ENCODE measurements around the gene ACAD11. TPM values are rescaled to one million over a fixed set of nuclear protein-coding genes. Genes with fewer than 3 reads are reported as not detected.
A peak's percentile ranks its signal among the peaks of the same experiment; 100 is the strongest.

The ACAD11 gene
- total RNA-seq, 4 donors from 2014 or later, result 9.1 to 20.1 (median 16.0) TPM

DNA sequence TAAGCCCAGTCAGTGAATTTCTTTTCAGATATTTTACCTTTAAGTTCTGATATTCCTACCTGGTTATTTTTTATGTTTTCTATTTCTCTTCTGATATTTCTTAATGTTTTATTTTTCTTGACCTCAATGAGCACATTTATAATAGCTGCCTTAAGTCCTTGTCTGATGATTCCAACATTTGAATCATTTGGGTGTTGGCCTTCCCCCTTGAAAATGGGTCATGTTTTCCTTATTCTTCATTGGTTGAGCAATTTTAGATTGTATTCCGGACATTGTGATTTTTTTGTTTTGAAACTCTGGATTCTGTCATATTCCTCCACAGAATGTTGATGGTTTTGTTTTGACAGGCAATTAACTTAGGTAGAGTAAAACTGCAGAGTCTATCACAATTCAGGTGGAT lies 72.2 kb downstream of the ACAD11 start:
- no peak overlapping the region for H3K4me3 ChIP-seq (ENCODE audit: low read depth, poor library complexity, severe bottlenecking)
- DNase-seq (ENCODE audit: low spot score in 2 of 2), result no peak
- TF ChIP-seq, protein P1, sequence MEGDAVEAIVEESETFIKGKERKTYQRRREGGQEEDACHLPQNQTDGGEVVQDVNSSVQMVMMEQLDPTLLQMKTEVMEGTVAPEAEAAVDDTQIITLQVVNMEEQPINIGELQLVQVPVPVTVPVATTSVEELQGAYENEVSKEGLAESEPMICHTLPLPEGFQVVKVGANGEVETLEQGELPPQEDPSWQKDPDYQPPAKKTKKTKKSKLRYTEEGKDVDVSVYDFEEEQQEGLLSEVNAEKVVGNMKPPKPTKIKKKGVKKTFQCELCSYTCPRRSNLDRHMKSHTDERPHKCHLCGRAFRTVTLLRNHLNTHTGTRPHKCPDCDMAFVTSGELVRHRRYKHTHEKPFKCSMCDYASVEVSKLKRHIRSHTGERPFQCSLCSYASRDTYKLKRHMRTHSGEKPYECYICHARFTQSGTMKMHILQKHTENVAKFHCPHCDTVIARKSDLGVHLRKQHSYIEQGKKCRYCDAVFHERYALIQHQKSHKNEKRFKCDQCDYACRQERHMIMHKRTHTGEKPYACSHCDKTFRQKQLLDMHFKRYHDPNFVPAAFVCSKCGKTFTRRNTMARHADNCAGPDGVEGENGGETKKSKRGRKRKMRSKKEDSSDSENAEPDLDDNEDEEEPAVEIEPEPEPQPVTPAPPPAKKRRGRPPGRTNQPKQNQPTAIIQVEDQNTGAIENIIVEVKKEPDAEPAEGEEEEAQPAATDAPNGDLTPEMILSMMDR (IDR thresholded peaks at IDR 0.05), result no peak
- no peak for TF ChIP-seq POLR2A (IDR thresholded peaks at IDR 0.05)
- intact Hi-C loops (cut with DNase I; ENCODE audit: low total_unique reads), result no loop called here
- 74 to 81% methylated on average over 1 of the region's 1 CpG for WGBS, 2 donors

DNA sequence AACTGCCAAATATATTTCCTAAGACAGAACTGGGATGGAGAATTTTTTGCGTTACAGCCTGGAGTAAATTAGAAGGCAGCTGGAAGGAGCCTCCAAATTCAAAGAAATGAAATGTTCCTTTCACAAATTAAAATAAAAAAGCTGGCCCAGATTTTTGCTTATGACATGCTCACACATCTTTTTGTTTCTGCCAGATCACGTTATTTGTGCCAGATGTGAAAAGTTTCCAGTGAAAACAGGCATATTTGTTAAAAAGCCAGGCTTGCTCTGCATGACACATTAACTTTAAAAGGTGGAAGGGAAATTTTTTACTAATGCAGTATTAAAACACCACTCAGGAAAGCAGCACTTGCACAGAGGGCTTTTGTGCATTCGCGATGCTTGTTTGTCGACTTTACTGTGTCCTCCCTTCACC lies 85.8 kb downstream of the ACAD11 start:
- intact Hi-C loops (cut with DNase I; ENCODE audit: low total_unique reads), result no loop called here
- no peak for TF ChIP-seq POLR2A (IDR thresholded peaks at IDR 0.05)
- TF ChIP-seq, protein P1 (IDR thresholded peaks at IDR 0.05), result no peak
- H3K4me3 ChIP-seq (ENCODE audit: low read depth, poor library complexity, severe bottlenecking), result no peak overlapping the region
- 20 to 44% methylated on average over 5 of the region's 5 CpGs for WGBS, 2 donors
- peak in 1 of 2 donors; percentile 51 for DNase-seq (ENCODE audit: low spot score in 2 of 2)

GRCh38 chr3:132570016-132570415 lies 89.6 kb downstream of the ACAD11 start:
- no peak for DNase-seq (ENCODE audit: low spot score in 2 of 2)
- intact Hi-C loops (cut with DNase I; ENCODE audit: low total_unique reads), result no loop called here
- H3K4me3 ChIP-seq (ENCODE audit: low read depth, poor library complexity, severe bottlenecking), result no peak overlapping the region
- 32 to 51% methylated on average over 2 of the region's 2 CpGs for WGBS, 2 donors
- no peak for TF ChIP-seq POLR2A (IDR thresholded peaks at IDR 0.05)
- TF ChIP-seq, protein P1 (IDR thresholded peaks at IDR 0.05), result no peak

DNA sequence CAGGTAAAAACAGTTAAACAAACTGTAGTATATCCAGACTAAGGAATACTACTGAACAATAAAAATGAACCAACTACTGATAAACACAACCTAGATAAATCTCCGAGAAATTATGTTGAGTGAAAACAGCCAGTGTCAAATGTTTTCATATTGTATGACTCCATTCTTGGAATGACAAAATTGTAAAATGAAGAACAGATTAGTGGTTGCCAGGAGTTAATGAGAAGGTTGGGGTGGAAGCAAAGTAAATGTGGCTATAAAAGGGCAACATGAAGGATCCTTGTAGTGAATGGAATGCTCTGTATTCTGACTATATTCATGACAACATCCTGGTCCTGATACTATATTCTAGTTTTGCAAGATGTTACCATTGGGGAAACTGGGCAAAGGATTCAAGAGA lies 90.0 kb downstream of the ACAD11 start:
- H3K4me3 ChIP-seq (ENCODE audit: low read depth, poor library complexity, severe bottlenecking), result no peak overlapping the region
- TF ChIP-seq POLR2A (IDR thresholded peaks at IDR 0.05), result no peak
- TF ChIP-seq, protein P1 (IDR thresholded peaks at IDR 0.05), result no peak
- WGBS, 2 donors, result 33 to 50% methylated on average over 1 of the region's 1 CpG
- intact Hi-C loops (cut with DNase I; ENCODE audit: low total_unique reads), result no loop called here
- no peak for DNase-seq (ENCODE audit: low spot score in 2 of 2)

DNA sequence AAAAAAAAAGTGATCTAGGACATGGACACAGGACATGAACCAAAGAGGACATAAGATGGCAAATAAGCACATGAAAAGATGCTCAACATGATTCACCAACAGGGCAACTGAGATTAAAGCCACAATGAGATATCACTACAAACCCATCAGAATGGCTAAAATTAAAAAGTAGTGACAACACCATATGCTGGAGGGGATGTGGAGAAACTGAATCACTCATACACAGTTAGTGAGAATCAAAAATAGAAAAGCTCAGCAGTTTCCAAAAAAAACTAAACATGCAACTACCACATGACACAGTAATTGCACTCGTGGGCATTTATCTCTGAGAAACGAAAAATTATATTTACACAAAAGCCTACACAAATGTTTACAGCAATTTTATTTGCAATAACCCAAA lies 90.5 kb downstream of the ACAD11 start:
- TF ChIP-seq POLR2A (IDR thresholded peaks at IDR 0.05), result no peak
- TF ChIP-seq, protein P1 (IDR thresholded peaks at IDR 0.05), result no peak
- 20 to 23% methylated on average over 2 of the region's 2 CpGs for WGBS, 2 donors
- H3K4me3 ChIP-seq (ENCODE audit: low read depth, poor library complexity, severe bottlenecking), result no peak overlapping the region
- intact Hi-C loops (cut with DNase I; ENCODE audit: low total_unique reads), result no loop called here
- DNase-seq (ENCODE audit: low spot score in 2 of 2), result no peak

DNA sequence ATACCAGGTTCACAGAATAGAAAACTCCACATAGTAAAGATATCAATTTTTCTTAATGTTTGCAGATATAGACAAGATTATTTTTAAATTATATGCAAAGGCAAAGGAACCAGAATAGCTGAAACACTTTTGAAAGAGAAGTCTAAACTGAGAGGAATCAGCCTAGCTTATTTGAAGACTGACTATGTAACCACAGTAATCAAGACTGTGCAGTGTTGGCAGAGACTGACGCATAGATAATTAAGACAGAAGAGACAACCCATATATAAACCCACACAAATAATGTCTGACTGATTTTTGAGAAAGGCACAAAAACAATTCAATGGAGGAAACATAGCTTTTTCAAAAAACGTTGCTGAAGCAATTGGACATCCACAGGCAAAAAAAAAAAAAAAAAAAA lies 91.2 kb downstream of the ACAD11 start:
- TF ChIP-seq POLR2A (IDR thresholded peaks at IDR 0.05), result no peak
- TF ChIP-seq, protein P1 (IDR thresholded peaks at IDR 0.05), result no peak
- intact Hi-C loops (cut with DNase I; ENCODE audit: low total_unique reads), result no loop called here

More for the DNA sequence above, 91.2 kb downstream of the ACAD11 start:
- DNase-seq (ENCODE audit: low spot score in 2 of 2), result no peak
- WGBS, 2 donors, result 46 to 59% methylated on average over 2 of the region's 2 CpGs
- no peak overlapping the region for H3K4me3 ChIP-seq (ENCODE audit: low read depth, poor library complexity, severe bottlenecking)

Data from lower leg skin (tissue), 4 donors.